NB4 (cell line): ENCODE results near the gene DHX15.

ENCODE experiments used
- MYC ChIP-seq: IDR thresholded peaks from 2 replicates; pipeline ENCODE4 v1.6.1; 2011; ENCODE audit warnings: low read depth, low read length
- POLR2A ChIP-seq: IDR thresholded peaks from 2 replicates; pipeline ENCODE4 v1.6.1; 2011; ENCODE audit warnings: mild to moderate bottlenecking; ENCODE audit not compliant: insufficient read length; ENCODE audit errors: extremely low read depth
- TF ChIP-seq, protein P1 (sequence below): IDR thresholded peaks from one replicate; pipeline ENCODE4 v1.5.1; 2012; ENCODE audit warnings: low read depth, low read length
- TF ChIP-seq, protein P2 (sequence below): IDR thresholded peaks from 2 replicates; pipeline ENCODE4 v1.6.1; 2011; ENCODE audit warnings: low read depth, low read length

DNA sequence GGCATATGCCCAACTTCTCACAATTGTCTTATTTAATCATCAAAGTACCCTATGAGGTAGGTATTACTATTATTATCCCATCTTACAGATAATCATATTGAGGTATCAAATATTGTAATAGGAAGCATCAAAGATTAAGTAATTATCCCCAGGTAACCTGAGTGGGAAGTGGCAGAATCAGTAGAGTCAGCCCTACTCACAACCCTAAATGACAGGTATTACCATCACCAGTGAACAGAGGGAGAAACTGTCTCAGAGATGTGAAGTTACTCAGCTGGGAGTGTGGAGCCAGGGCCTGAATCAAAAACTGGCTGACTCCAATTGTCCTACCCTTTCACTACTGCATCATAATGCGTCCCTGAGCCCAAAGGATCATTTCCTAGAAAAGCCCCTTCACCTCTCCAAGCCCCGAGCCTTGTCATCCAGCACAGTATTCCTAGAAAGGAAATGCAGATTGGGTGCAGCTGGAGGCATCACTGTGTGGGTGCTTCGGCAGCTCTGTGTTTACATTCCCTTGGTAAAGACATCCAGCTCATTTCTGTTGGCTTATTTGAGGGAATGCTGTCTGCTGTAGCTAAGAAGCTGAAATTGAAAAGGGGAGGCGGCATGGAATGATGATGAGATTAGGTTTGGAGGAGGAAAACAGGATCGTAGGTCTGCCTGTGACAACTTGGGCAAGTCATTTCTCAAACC lies 72.8 kb downstream of the DHX15 start:
- TF ChIP-seq, protein P1, sequence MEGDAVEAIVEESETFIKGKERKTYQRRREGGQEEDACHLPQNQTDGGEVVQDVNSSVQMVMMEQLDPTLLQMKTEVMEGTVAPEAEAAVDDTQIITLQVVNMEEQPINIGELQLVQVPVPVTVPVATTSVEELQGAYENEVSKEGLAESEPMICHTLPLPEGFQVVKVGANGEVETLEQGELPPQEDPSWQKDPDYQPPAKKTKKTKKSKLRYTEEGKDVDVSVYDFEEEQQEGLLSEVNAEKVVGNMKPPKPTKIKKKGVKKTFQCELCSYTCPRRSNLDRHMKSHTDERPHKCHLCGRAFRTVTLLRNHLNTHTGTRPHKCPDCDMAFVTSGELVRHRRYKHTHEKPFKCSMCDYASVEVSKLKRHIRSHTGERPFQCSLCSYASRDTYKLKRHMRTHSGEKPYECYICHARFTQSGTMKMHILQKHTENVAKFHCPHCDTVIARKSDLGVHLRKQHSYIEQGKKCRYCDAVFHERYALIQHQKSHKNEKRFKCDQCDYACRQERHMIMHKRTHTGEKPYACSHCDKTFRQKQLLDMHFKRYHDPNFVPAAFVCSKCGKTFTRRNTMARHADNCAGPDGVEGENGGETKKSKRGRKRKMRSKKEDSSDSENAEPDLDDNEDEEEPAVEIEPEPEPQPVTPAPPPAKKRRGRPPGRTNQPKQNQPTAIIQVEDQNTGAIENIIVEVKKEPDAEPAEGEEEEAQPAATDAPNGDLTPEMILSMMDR: no peak
- TF ChIP-seq POLR2A (no peak), MYC (no peak)
- TF ChIP-seq, protein P2, sequence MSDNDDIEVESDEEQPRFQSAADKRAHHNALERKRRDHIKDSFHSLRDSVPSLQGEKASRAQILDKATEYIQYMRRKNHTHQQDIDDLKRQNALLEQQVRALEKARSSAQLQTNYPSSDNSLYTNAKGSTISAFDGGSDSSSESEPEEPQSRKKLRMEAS: no peak
